H1 (cell line): ENCODE results near the gene GNAQ. TPM values are rescaled to one million over a fixed set of nuclear protein-coding genes. Genes with fewer than 3 reads are reported as not detected.

Source experiments
- CTCF ChIA-PET: fragments of 300-600 bp; sonication (Branson Sonifier 250); formaldehyde crosslinking; loops from one replicate; lab custom pipeline; 2021; ENCODE audit not compliant: partially characterized antibody; lab: Charles Lee
- POLR2A ChIA-PET: fragments of 300-600 bp; sonication (Branson Sonifier 250); formaldehyde crosslinking; loops from one replicate; lab custom pipeline; 2021; ENCODE audit warnings: inconsistent platforms; ENCODE audit not compliant: partially characterized antibody; lab: Charles Lee
- DNase-seq, 2 experiments: peaks; one replicate each; pipeline versions ENCODE4 v3.0.0 to v3.0.0-alpha.2; 2010 to 2022; ENCODE audit warnings: low spot score in 2 of 2, low read depth in 1 of 2, mixed read lengths in 1 of 2
- FAIRE-seq: peaks from 2 replicates; lab custom pipeline; 2011; peaks lifted over from hg19 to GRCh38; lab: Jason Lieb, UNC
- H2AFZ ChIP-seq: 2 replicates; pipeline ENCODE4 v1.8.1; 2012; ENCODE audit warnings: low read length, inconsistent platforms
- H2AK5ac ChIP-seq: 2 replicates; pipeline ENCODE4 v1.6.1; 2013; ENCODE audit warnings: low read depth, low read length
- H2BK120ac ChIP-seq: replicated peaks from 2 replicates; pipeline ENCODE3; 2013; ENCODE audit warnings: low read depth, low read length, inconsistent platforms
- H2BK12ac ChIP-seq: 2 replicates; pipeline ENCODE4 v1.6.1; 2013; ENCODE audit warnings: low read depth, low read length
- H2BK15ac ChIP-seq: 2 replicates; pipeline ENCODE4 v1.6.1; 2013; ENCODE audit warnings: low read length
- H2BK20ac ChIP-seq: 2 replicates; pipeline ENCODE4 v1.6.1; 2013; ENCODE audit warnings: low read length
- H2BK5ac ChIP-seq: 2 replicates; pipeline ENCODE4 v1.6.1; 2013; ENCODE audit warnings: low read depth, low read length
- H3K14ac ChIP-seq: 2 replicates; pipeline ENCODE4 v1.6.1; 2013; ENCODE audit warnings: inconsistent platforms; ENCODE audit not compliant: insufficient read length
- H3K18ac ChIP-seq: 2 replicates; pipeline ENCODE4 v1.6.1; 2013; ENCODE audit warnings: low read length; ENCODE audit errors: extremely low read depth
- H3K23ac ChIP-seq: 2 replicates; pipeline ENCODE4 v1.6.1; 2013; ENCODE audit warnings: inconsistent platforms; ENCODE audit not compliant: insufficient read length
- H3K23me2 ChIP-seq: 2 replicates; pipeline ENCODE4 v1.6.1; 2013; ENCODE audit warnings: low read depth, low read length
- H3K27ac ChIP-seq: 2 replicates; pipeline ENCODE4 v1.6.1; 2011; ENCODE audit warnings: low read depth, low read length, inconsistent platforms
- H3K27me3 ChIP-seq, 4 experiments: replicated peaks in 1 of 4; 1 replicate in 1 of 4; 2 replicates in 3 of 4; pipeline versions ENCODE4 v1.6.1 to v1.8.1; 2011 to 2013; ENCODE audit warnings: low read length in 3 of 4, mild to moderate bottlenecking in 3 of 4, inconsistent platforms in 2 of 4, mixed read lengths in 2 of 4, moderate library complexity in 1 of 4; ENCODE audit not compliant: control insufficient read depth in 3 of 4, insufficient read depth in 3 of 4; ENCODE audit errors: extremely low read depth in 1 of 4
- H3K36me3 ChIP-seq, 4 experiments: 2 replicates each; pipeline versions ENCODE4 v1.6.1 to v1.8.1; 2011 to 2013; ENCODE audit warnings: mild to moderate bottlenecking in 4 of 4, low read length in 3 of 4, moderate library complexity in 2 of 4, control low read depth in 1 of 4, inconsistent platforms in 1 of 4; ENCODE audit not compliant: insufficient read depth in 4 of 4, control insufficient read depth in 2 of 4
- H3K4ac ChIP-seq: replicated peaks from 2 replicates; pipeline ENCODE3; 2013; ENCODE audit warnings: low read length, low read depth, mixed read lengths, inconsistent platforms; ENCODE audit not compliant: insufficient read length
- H3K4me1 ChIP-seq, 4 experiments: replicated peaks in 1 of 4; 1 replicate in 1 of 4; 2 replicates in 3 of 4; pipeline versions ENCODE4 v1.6.1 to v1.8.1; 2011 to 2013; ENCODE audit warnings: low read length in 3 of 4, inconsistent platforms in 2 of 4, mixed read lengths in 1 of 4; ENCODE audit not compliant: insufficient read depth in 4 of 4, control insufficient read depth in 3 of 4
- H3K4me2 ChIP-seq, 2 experiments: 2 replicates each; pipeline versions ENCODE4 v1.6.1 to v1.8.1; 2011 to 2013; ENCODE audit warnings: low read depth in 2 of 2, low read length in 2 of 2, control low read depth in 1 of 2, inconsistent platforms in 1 of 2, mild to moderate bottlenecking in 1 of 2; ENCODE audit not compliant: insufficient read depth in 1 of 2
- H3K4me3 ChIP-seq, 4 experiments: fragments of 200-600, 300-600 bp in 1 of 4; sonication (generic), shearing (Covaris generic), sonication (Bioruptor Twin) in 1 of 4; 2 replicates each; pipeline versions ENCODE4 v1.5.1 to v1.8.1; 2011 to 2016; ENCODE audit warnings: low read length in 4 of 4, low read depth in 3 of 4, control low read depth in 2 of 4, inconsistent platforms in 2 of 4, mild to moderate bottlenecking in 2 of 4, mixed read lengths in 1 of 4, moderate library complexity in 1 of 4; ENCODE audit not compliant: insufficient read depth in 2 of 4; ENCODE audit errors: extremely low read depth in 1 of 4
- H3K56ac ChIP-seq: replicated peaks from 2 replicates; pipeline ENCODE3; 2013; ENCODE audit warnings: low read depth, mild to moderate bottlenecking, mixed read lengths, low read length, inconsistent platforms; ENCODE audit not compliant: insufficient read length
- H3K79me1 ChIP-seq: 2 replicates; pipeline ENCODE4 v1.6.1; 2013; ENCODE audit warnings: low read depth, low read length, control low read depth
- H3K79me2 ChIP-seq, 2 experiments: 2 replicates each; pipeline versions ENCODE4 v1.6.1 to v1.8.1; 2012 to 2013; ENCODE audit warnings: low read length in 2 of 2, mild to moderate bottlenecking in 2 of 2, inconsistent platforms in 1 of 2; ENCODE audit not compliant: insufficient read depth in 2 of 2, control insufficient read depth in 1 of 2
- H3K9ac ChIP-seq, 4 experiments: replicated peaks in 1 of 4; 1 replicate in 1 of 4; 2 replicates in 3 of 4; pipeline versions ENCODE4 v1.6.1 to v1.8.1; 2011 to 2013; ENCODE audit warnings: low read depth in 3 of 4, low read length in 3 of 4, control low read depth in 2 of 4, mild to moderate bottlenecking in 2 of 4, moderate library complexity in 2 of 4, inconsistent platforms in 1 of 4; ENCODE audit errors: extremely low read depth in 1 of 4
- H3K9me3 ChIP-seq, 2 experiments: 2 replicates each; pipeline versions ENCODE4 v1.6.1 to v1.8.1; 2012 to 2013; ENCODE audit warnings: mild to moderate bottlenecking in 2 of 2, moderate library complexity in 2 of 2, control low read depth in 1 of 2, inconsistent platforms in 1 of 2, low read depth in 1 of 2, low read length in 1 of 2, mixed read lengths in 1 of 2; ENCODE audit not compliant: insufficient read depth in 2 of 2
- H4K20me1 ChIP-seq, 2 experiments: replicated peaks in 1 of 2; 2 replicates each; pipeline versions ENCODE3 to v1.8.1; 2011 to 2013; ENCODE audit warnings: inconsistent platforms in 2 of 2, low read length in 2 of 2, mild to moderate bottlenecking in 1 of 2; ENCODE audit not compliant: insufficient read depth in 2 of 2, control insufficient read depth in 1 of 2
- H4K5ac ChIP-seq: 2 replicates; pipeline ENCODE4 v1.6.1; 2013; ENCODE audit warnings: low read length, low read depth, mixed read lengths, inconsistent platforms; ENCODE audit not compliant: insufficient read length
- H4K8ac ChIP-seq: 2 replicates; pipeline ENCODE4 v1.8.0; 2013; ENCODE audit warnings: mild to moderate bottlenecking, moderate library complexity, low read length, inconsistent platforms; ENCODE audit not compliant: insufficient read depth; ENCODE audit errors: extremely low read depth
- H4K91ac ChIP-seq: replicated peaks from 2 replicates; pipeline ENCODE3; 2013; ENCODE audit warnings: low read length, mixed read lengths, inconsistent platforms; ENCODE audit not compliant: insufficient read length
- CBX8 ChIP-seq: fragments of 300-800, 300-1000 bp; sonication (generic); IDR thresholded peaks from 2 replicates; pipeline ENCODE4 v1.7.1; 2016; ENCODE audit warnings: low read depth, low read length, borderline replicate concordance
- CTBP2 ChIP-seq: IDR thresholded peaks from 2 replicates; pipeline ENCODE4 v1.7.0; 2011; ENCODE audit warnings: borderline replicate concordance, mild to moderate bottlenecking, moderate library complexity, mixed read lengths, low read length; ENCODE audit not compliant: insufficient read depth, insufficient read length
- EZH2 ChIP-seq: fragments of 200-600 bp; sonication (generic); IDR thresholded peaks from 2 replicates; pipeline ENCODE4 v1.7.1; 2012; ENCODE audit warnings: low read depth, mild to moderate bottlenecking, moderate library complexity, low read length, inconsistent platforms; ENCODE audit not compliant: severe bottlenecking
- HDAC6 ChIP-seq: IDR thresholded peaks from one replicate; pipeline ENCODE4 v1.7.1; 2012; ENCODE audit warnings: low read depth, mild to moderate bottlenecking, inconsistent platforms, low read length, moderate library complexity
- POLR2A ChIP-seq, 2 experiments: IDR thresholded peaks; 1 replicate in 1 of 2; 2 replicates in 1 of 2; pipeline ENCODE4 v1.6.1; 2011; ENCODE audit warnings: low read depth in 2 of 2, low read length in 2 of 2, mild to moderate bottlenecking in 2 of 2; ENCODE audit errors: control extremely low read depth in 1 of 2
- RFX5 ChIP-seq: IDR thresholded peaks from 2 replicates; pipeline ENCODE4 v1.6.1; 2011; ENCODE audit warnings: low read depth, low read length, improper control_type of control experiment, borderline replicate concordance
- SAP30 ChIP-seq: fragments of 300-600 bp; sonication (generic); IDR thresholded peaks from 2 replicates; pipeline ENCODE4 v1.7.1; 2012; ENCODE audit warnings: low read length, moderate library complexity, mild to moderate bottlenecking, inconsistent platforms; ENCODE audit not compliant: insufficient read depth, insufficient replicate concordance
- TCF12 ChIP-seq: IDR thresholded peaks from 2 replicates; pipeline ENCODE4 v1.6.1; 2011; ENCODE audit warnings: low read depth, mild to moderate bottlenecking, low read length
- WGBS, 2 experiments: shearing (Covaris generic) in 1 of 2; methylation state at CpG; one replicate each; pipeline versions ENCODE4 v1.1.6 to v1.1.7; 2013 to 2015; ENCODE audit warnings: low lambda C conversion rate in 2 of 2, mixed read lengths in 2 of 2, inconsistent platforms in 1 of 2, low coverage in 1 of 2, missing lambda C conversion rate in 1 of 2; ENCODE audit not compliant: insufficient replicate concordance in 2 of 2, insufficient coverage in 1 of 2, insufficient read length in 1 of 2; ENCODE audit errors: extremely low coverage in 1 of 2, missing lambda C conversion rate in 1 of 2; 5-methylcytosine and 5-hydroxymethylcytosine counted together
- polyA plus RNA-seq, 7 experiments: library from polyadenylated mRNA; depleted of rRNA in 3 of 7; stranded (reverse) in 5 of 7; unstranded in 2 of 7; fragments of >200 nt in 5 of 7; fragments of 200-250 nt in 2 of 7; gene quantifications; 1 replicate in 5 of 7; 2 replicates in 1 of 7; 4 replicates in 1 of 7; pipeline versions ENCODE4 v1.2.1 to v1.2.3, GENCODE V29; 2011 to 2013; ENCODE audit warnings: missing spikeins in 2 of 7, mixed read lengths in 2 of 7
- total RNA-seq: library from RNA; stranded (reverse); fragmentation: NEBNext Ultra II Directional; extraction: Animal tissue kit (Norgen Biotek cat#: 25700); gene quantifications from 2 replicates; pipeline ENCODE4 v1.2.1, GENCODE V29; 2021
- TF ChIP-seq, protein P1 (sequence below): IDR thresholded peaks from 2 replicates; pipeline ENCODE4 v1.6.1; 2011; ENCODE audit warnings: low read length, improper control_type of control experiment

Gene GNAQ
- total and polyA plus RNA-seq, 2 of the 8 experiments (the other 6 are each of a cell fraction or from before 2014, with no cell fraction given): 22.8 to 63.8 TPM

DNA sequence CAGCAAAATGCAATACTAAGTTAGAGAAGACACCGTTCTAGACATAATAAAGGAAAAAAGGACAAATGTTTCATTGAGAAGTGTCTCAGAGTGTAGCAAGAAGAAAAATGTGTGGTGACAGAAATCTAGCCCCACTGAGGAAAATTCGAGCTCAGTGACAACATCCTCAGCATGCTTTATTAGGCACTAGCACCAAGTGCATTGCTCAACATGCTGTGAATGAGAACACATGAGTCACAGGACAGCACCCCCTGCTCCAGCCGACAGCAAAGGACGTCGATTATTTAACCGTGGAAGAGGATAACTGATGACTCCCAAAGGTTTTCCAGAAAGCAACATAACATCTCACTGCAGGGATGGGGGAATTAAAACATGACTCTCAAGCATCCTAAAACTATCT, 182.7 kb downstream of the GNAQ start:
- Histone ChIP-seq H4K91ac (no peak overlapping the region), H2BK12ac (no peak overlapping the region), H3K27ac (no peak overlapping the region), H3K4me3 (no peak overlapping the region), H2AK5ac (no peak overlapping the region), H3K79me1 (peaks cover 9% of the 10 kb centered on the region; the same call in 1 of the 2 replicates), H3K18ac (no peak overlapping the region), H2BK5ac (no peak overlapping the region), H3K79me2 (peaks cover 0 to 10% of the 10 kb centered on the region in 2 experiments; a peak in 1 of 4 replicates), H3K56ac (no peak overlapping the region), H2AFZ (no peak overlapping the region), H3K9me3 (no peaks in the 10 kb centered on the region), H3K4ac (no peak overlapping the region), H3K14ac (no peak overlapping the region), H3K9ac (no peak overlapping the region), H3K4me2 (no peak overlapping the region), H2BK15ac (no peak overlapping the region), H4K5ac (no peak overlapping the region), H3K27me3 (no peaks in the 10 kb centered on the region), H3K23me2 (no peaks in the 10 kb centered on the region), H4K8ac (no peak overlapping the region), H2BK120ac (no peak overlapping the region), H4K20me1 (peaks cover 0 to 2% of the 10 kb centered on the region in 2 experiments), H3K36me3 (no peaks in the 10 kb centered on the region), H3K4me1 (no peaks in the 10 kb centered on the region), H3K23ac (no peak overlapping the region), H2BK20ac (no peak overlapping the region)
- FAIRE-seq (no peak), DNase-seq (no peak)
- TF ChIP-seq EZH2 (no peak), TCF12 (no peak), SAP30 (no peak), RFX5 (no peak), CTBP2 (no peak), POLR2A (IDR thresholded peaks at IDR 0.05; ENCODE audit: control extremely low read depth in 1 of 2, low read depth in 2 of 2, low read length in 2 of 2) (no peak), HDAC6 (no peak), CBX8 (no peak)
- TF ChIP-seq, protein P1, sequence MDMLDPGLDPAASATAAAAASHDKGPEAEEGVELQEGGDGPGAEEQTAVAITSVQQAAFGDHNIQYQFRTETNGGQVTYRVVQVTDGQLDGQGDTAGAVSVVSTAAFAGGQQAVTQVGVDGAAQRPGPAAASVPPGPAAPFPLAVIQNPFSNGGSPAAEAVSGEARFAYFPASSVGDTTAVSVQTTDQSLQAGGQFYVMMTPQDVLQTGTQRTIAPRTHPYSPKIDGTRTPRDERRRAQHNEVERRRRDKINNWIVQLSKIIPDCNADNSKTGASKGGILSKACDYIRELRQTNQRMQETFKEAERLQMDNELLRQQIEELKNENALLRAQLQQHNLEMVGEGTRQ: no peak
- CTCF ChIA-PET: no interaction called here
- 87% methylated on average over 6 of the region's 6 CpGs; no CpG with 5 or more reads in 1 of the 2 experiments for WGBS, 2 experiments
- POLR2A ChIA-PET: no interaction called here
